Stomach (tissue), 9 donors: Measurements from ENCODE around the gene CACNG4. TPM values are rescaled to one million over a fixed set of nuclear protein-coding genes. Genes with fewer than 3 reads are reported as not detected.

Experiments used
- DNase-seq, 2 donors: peaks; one replicate each; pipeline versions ENCODE4 v3.0.0 to v3.0.0-alpha.2; 2013 to 2019
- H3K27ac ChIP-seq, 5 donors: fragments of 200-600 bp in 4 of 5; sonication (generic) in 4 of 5; one replicate each; pipeline ENCODE4 v1.5.1; 2013 to 2019; ENCODE audit warnings: mild to moderate bottlenecking in 1 of 5, moderate library complexity in 1 of 5
- H3K27me3 ChIP-seq, 3 donors: fragments of 200-600 bp; sonication (generic); one replicate each; pipeline ENCODE4 v1.5.1; 2017 to 2019; ENCODE audit warnings: mixed run types in 1 of 3
- H3K36me3 ChIP-seq, 4 donors: fragments of 200-600 bp; sonication (generic); 1 replicate in 3 of 4; 2 replicates in 1 of 4; pipeline ENCODE4 v1.5.1; 2016 to 2019
- H3K4me1 ChIP-seq, 4 donors: fragments of 200-600 bp; sonication (generic); one replicate each; pipeline ENCODE4 v1.5.1; 2016 to 2019
- H3K4me3 ChIP-seq, 4 donors: fragments of 200-600 bp; sonication (generic) in 3 of 4; one replicate each; pipeline ENCODE4 v1.5.1; 2016 to 2019; ENCODE audit warnings: mild to moderate bottlenecking in 1 of 4
- H3K9me3 ChIP-seq, 4 donors: fragments of 200-600 bp; sonication (generic); one replicate each; pipeline ENCODE4 v1.5.1; 2016 to 2019
- EP300 ChIP-seq: sonication (generic); formaldehyde crosslinking; IDR thresholded peaks from one replicate; pipeline ENCODE4 v1.6.1; 2017; ENCODE audit warnings: antibody characterized with exemption
- POLR2A ChIP-seq, 4 donors: fragments of 450-650 bp; IDR thresholded peaks; one replicate each; pipeline ENCODE4 v1.6.1; 2016; ENCODE audit warnings: antibody characterized with exemption in 4 of 4, control low read depth in 2 of 4, mild to moderate bottlenecking in 1 of 4, moderate library complexity in 1 of 4
- POLR2AphosphoS5 ChIP-seq, 3 donors: sonication (generic); formaldehyde crosslinking; IDR thresholded peaks; one replicate each; pipeline ENCODE4 v1.6.1; 2016; ENCODE audit warnings: antibody characterized with exemption in 3 of 3
- WGBS, 5 donors: extraction: QIAGEN DNeasy Blood & Tissue Kit in 3 of 5; methylation state at CpG; one replicate each; pipeline versions ENCODE4 v1.1.5 to v1.1.7; 2013 to 2018; 5-methylcytosine and 5-hydroxymethylcytosine counted together
- intact Hi-C: fragments of 100-400 bp; cut with DNase I; formaldehyde crosslinking; loops from one replicate; pipeline ENCODE4 v1.15.1; 2023; ENCODE audit warnings: low total_unique reads
- polyA plus RNA-seq, 3 donors: library from polyadenylated mRNA; stranded (reverse); fragments of 200-250 nt; gene quantifications; one replicate each; pipeline ENCODE4 v1.2.3, GENCODE V29; 2013
- total RNA-seq, 5 donors: library from RNA; depleted of rRNA; stranded (reverse); fragments of >200 nt; gene quantifications; one replicate each; pipeline versions ENCODE4 v1.1.0 to v1.2.3, GENCODE V29; 2014 to 2016
- TF ChIP-seq, protein P1 (sequence below), 7 experiments: fragments of 450-650 bp in 4 of 7; fragments of 200-600 bp in 3 of 7; sonication (generic) in 3 of 7; IDR thresholded peaks; one replicate each; pipeline ENCODE4 v1.5.1; 2016 to 2019; ENCODE audit warnings: antibody characterized with exemption in 7 of 7, control low read depth in 2 of 7, mild to moderate bottlenecking in 1 of 7
- donor health status: healthy with polysubstance abuse.
- donor health status: Bipolar disorder and iron deficiency.
- donor health status: healthy.

CACNG4 gene
- total and polyA plus RNA-seq, 8 donors: 0.15 to 8.8 (median 0.96) TPM; not detected in 2

DNA sequence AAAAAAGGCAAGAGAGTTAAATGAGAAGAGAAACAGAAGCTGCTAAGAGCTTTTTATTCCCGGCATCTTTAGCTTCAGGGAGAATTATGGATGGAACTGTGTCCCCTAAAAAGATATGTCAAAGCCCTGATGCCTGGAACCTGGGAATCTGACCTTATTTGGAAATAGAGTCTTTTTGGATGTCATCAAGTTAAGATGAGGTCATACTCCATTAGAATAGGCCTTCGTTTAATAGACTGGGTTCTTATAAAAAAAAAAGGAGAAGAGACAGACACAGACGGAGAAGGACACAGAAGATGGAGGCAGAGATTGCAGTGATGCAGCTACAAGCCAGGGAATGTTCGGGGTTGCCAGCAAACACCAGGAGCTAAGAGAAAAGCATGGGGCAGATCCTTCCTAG is 24.6 kb downstream of the CACNG4 start:
- no peaks in the 10 kb centered on the region for H3K36me3 ChIP-seq
- intact Hi-C loops: no loop called here
- no peak overlapping the region for H3K27ac ChIP-seq
- WGBS, 5 donors: 68 to 88% (median 82%) methylated on average over 4 of the region's 4 CpGs
- H3K9me3 ChIP-seq: no peaks in the 10 kb centered on the region
- peaks cover 0 to 40% (median 0%) of the 10 kb centered on the region in 3 donors for H3K27me3 ChIP-seq
- DNase-seq: no peak
- no peak overlapping the region for H3K4me3 ChIP-seq
- TF ChIP-seq POLR2A (IDR thresholded peaks at IDR 0.05): no peak
- no peak for TF ChIP-seq POLR2AphosphoS5 (IDR thresholded peaks at IDR 0.05)
- no peak for TF ChIP-seq EP300
- TF ChIP-seq, protein P1, sequence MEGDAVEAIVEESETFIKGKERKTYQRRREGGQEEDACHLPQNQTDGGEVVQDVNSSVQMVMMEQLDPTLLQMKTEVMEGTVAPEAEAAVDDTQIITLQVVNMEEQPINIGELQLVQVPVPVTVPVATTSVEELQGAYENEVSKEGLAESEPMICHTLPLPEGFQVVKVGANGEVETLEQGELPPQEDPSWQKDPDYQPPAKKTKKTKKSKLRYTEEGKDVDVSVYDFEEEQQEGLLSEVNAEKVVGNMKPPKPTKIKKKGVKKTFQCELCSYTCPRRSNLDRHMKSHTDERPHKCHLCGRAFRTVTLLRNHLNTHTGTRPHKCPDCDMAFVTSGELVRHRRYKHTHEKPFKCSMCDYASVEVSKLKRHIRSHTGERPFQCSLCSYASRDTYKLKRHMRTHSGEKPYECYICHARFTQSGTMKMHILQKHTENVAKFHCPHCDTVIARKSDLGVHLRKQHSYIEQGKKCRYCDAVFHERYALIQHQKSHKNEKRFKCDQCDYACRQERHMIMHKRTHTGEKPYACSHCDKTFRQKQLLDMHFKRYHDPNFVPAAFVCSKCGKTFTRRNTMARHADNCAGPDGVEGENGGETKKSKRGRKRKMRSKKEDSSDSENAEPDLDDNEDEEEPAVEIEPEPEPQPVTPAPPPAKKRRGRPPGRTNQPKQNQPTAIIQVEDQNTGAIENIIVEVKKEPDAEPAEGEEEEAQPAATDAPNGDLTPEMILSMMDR (IDR thresholded peaks at IDR 0.05): no peak
- H3K4me1 ChIP-seq: no peaks in the 10 kb centered on the region

DNA sequence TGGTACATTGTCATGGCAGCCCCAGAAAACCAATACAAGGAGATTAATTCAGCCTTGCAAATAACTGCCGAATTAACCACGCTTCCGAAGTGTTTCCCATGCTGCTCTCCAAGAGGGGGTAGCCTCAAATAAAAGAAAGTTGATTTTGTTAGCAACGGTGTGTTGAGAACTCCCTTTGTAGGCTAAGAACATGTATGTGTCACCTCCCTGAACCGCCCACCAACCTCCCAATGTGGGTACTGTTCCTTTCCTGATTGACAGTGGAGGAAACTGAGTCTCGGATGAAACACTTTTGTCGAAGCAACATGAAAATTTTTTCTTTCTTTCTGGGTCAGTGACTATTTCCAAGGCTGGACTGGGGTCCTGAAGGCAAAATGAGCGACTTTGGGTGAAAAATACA is 25.1 kb downstream of the CACNG4 start:
- H3K9me3 ChIP-seq: no peaks in the 10 kb centered on the region
- no peak overlapping the region for H3K4me3 ChIP-seq
- no peaks in the 10 kb centered on the region for H3K36me3 ChIP-seq
- 82 to 92% (median 87%) methylated on average over 8 of the region's 8 CpGs for WGBS, 5 donors
- H3K4me1 ChIP-seq: no peaks in the 10 kb centered on the region
- no peak overlapping the region for H3K27ac ChIP-seq
- TF ChIP-seq POLR2A (IDR thresholded peaks at IDR 0.05) (no peak), EP300 (no peak), POLR2AphosphoS5 (IDR thresholded peaks at IDR 0.05) (no peak)
- TF ChIP-seq, protein P1 (IDR thresholded peaks at IDR 0.05): no peak
- intact Hi-C loops: no loop called here
- peaks cover 0 to 35% (median 0%) of the 10 kb centered on the region in 3 donors for H3K27me3 ChIP-seq
- DNase-seq: no peak

DNA sequence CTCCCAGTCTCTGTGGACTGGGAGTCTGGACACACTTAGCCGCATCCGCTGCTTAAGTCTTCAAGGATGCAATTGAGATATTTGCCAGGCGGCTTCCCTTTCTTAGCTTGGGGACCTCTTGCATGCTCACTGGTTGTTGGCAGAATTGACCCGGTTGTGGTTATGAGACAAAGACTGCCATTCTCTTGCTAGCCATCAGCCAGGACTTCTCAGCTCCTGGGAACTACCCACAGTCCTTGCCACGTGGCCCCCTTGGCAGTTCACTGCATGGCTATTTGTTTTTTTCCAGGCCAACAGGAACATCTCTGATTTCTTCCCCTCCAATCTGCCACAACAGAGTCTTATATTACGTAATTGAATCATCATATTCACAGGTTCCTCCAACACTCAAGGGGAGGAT is 25.5 kb downstream of the CACNG4 start:
- no peak for DNase-seq
- 80 to 88% (median 85%) methylated on average over 6 of the region's 6 CpGs for WGBS, 5 donors
- Histone ChIP-seq H3K4me3 (no peak overlapping the region), H3K27ac (no peak overlapping the region), H3K9me3 (no peaks in the 10 kb centered on the region), H3K36me3 (no peaks in the 10 kb centered on the region), H3K4me1 (no peaks in the 10 kb centered on the region), H3K27me3 (peaks cover 0 to 30% (median 0%) of the 10 kb centered on the region in 3 donors)
- intact Hi-C loops: no loop called here
- TF ChIP-seq POLR2AphosphoS5 (IDR thresholded peaks at IDR 0.05) (no peak), POLR2A (IDR thresholded peaks at IDR 0.05) (no peak), EP300 (no peak)
- TF ChIP-seq, protein P1 (IDR thresholded peaks at IDR 0.05): no peak

DNA sequence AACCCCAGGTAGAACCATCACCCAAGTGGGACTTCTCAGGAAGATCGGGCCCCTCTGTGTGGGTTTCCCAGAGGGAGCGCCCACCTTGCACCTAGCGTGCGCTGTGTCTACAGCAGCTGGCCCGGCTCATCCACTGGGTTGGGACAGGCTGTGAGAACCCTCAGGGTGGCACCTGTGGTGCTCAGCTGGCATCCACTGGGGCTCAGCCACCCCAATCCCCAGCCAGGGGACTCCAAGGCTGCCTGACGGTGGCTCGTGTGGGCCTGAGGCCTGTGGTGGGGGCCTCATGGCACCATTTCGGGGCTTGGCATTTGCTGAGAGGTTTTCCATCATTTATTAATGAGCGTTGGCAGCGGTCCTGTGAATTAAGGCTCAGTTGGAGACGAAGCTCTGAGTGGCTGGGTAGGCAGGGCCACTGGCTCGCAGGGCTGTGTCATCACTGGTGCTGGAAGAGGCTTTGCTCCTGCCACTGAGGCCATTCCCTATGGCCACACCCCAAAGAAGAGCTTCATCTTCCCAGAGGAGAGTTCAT is 28.5 kb downstream of the CACNG4 start:
- H3K4me1 ChIP-seq: no peaks in the 10 kb centered on the region
- H3K9me3 ChIP-seq: no peaks in the 10 kb centered on the region
- no peak overlapping the region for H3K4me3 ChIP-seq
- intact Hi-C loops: no loop called here
- no peak overlapping the region for H3K27ac ChIP-seq
- H3K27me3 ChIP-seq: peaks cover 0 to 17% (median 0%) of the 10 kb centered on the region in 3 donors
- no peak for DNase-seq
- WGBS, 5 donors: 91 to 98% (median 94%) methylated on average over 10 to 12 of the region's 12 CpGs; no CpG with 5 or more reads in 1 of the 5 donors
- TF ChIP-seq POLR2AphosphoS5 (IDR thresholded peaks at IDR 0.05) (no peak), POLR2A (IDR thresholded peaks at IDR 0.05) (no peak), EP300 (no peak)
- TF ChIP-seq, protein P1 (IDR thresholded peaks at IDR 0.05): no peak
- H3K36me3 ChIP-seq: no peaks in the 10 kb centered on the region
